GM18508 (cell line): ENCODE data around the gene RBM34.
"Not testable (repeated sequence)": the region's sequence is repeated elsewhere in the genome, so short reads cannot be mapped to it uniquely, and the experiment has no call there.

Experiments used
- ATAC-seq: cut with Tn5 transposase; IDR thresholded peaks from one replicate; pipeline ENCODE4 v1.9.1; 2021; ENCODE audit warnings: moderate number of reproducible peaks; ENCODE audit not compliant: insufficient read depth, unreplicated experiment

RBM34 gene

GRCh38 chr1:235122348-235122747, 38.7 kb downstream of the RBM34 start:
- no peak for ATAC-seq

- no peak for ATAC-seq
These were observed 47.7 kb downstream of the RBM34 start for GRCh38 chr1:235113183-235113917.

- no peak for ATAC-seq
These were observed 48.5 kb downstream of the RBM34 start for GRCh38 chr1:235112297-235113182.

- ATAC-seq = no peak
These were observed 49.9 kb downstream of the RBM34 start for GRCh38 chr1:235111107-235111506.

GRCh38 chr1:235108876-235109275, 52.2 kb downstream of the RBM34 start:
- ATAC-seq = no peak

- no peak for ATAC-seq
These were observed 52.9 kb downstream of the RBM34 start for GRCh38 chr1:235108185-235108593.

GRCh38 chr1:235107368-235108184, 53.5 kb downstream of the RBM34 start:
- ATAC-seq = no peak

- no peak for ATAC-seq
These were observed 54.6 kb downstream of the RBM34 start for GRCh38 chr1:235106457-235106856.

- ATAC-seq = peak; percentile 52
These were observed 55.7 kb downstream of the RBM34 start for GRCh38 chr1:235105051-235106043.

- ATAC-seq = no peak
These were observed 58.0 kb downstream of the RBM34 start for GRCh38 chr1:235102993-235103411.

- ATAC-seq = no peak
These were observed 58.8 kb downstream of the RBM34 start for GRCh38 chr1:235102259-235102582.

- ATAC-seq = no peak
These were observed 59.3 kb downstream of the RBM34 start for GRCh38 chr1:235101558-235102258.

- no peak for ATAC-seq
These were observed 60.8 kb downstream of the RBM34 start for GRCh38 chr1:235100194-235100772.

- no peak for ATAC-seq
These were observed 62.1 kb downstream of the RBM34 start for GRCh38 chr1:235098991-235099390.

GRCh38 chr1:235098547-235098946, 62.5 kb downstream of the RBM34 start:
- ATAC-seq = no peak

GRCh38 chr1:235097501-235097900, 63.5 kb downstream of the RBM34 start:
- not testable (repeated sequence) for ATAC-seq

- no peak for ATAC-seq
These were observed 65.0 kb downstream of the RBM34 start for GRCh38 chr1:235095938-235096562.
